ENCODE measurements around the gene TP53I3.

GRCh38 chr2:24087032-24087431 is 2.4 kb upstream of the TP53I3 start:
- TF ChIP-seq CTCF (IDR thresholded peaks at IDR 0.05) = no peak
- TF ChIP-seq ZFX (IDR thresholded peaks at IDR 0.05; ENCODE audit: borderline replicate concordance) = no peak
